ENCODE results near the gene ZNF74.
"Not testable (repeated sequence)": the region's sequence is repeated elsewhere in the genome, so short reads cannot be mapped to it uniquely, and the experiment has no call there.

DNA sequence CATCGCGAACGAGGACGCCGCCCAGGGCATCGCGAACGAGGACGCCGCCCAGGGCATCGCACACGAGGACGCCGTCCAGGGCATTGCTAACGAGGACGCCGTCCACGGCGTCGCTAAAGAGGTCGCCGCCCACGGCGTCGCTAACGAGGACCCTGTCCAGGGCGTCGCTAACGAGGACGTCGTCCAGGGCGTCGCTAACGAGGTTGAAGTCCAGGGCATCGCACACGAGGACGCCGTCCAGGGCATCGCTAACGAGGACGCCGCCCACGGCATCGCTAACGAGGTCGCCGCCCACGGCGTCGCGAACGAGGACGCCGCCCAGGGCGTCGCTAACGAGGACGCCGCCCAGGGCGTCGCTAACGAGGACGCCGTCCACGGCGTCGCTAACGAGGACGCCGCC lies 36.0 kb upstream of the ZNF74 start:
- not testable (repeated sequence) for TF ChIP-seq CTCF (IDR thresholded peaks at IDR 0.05); EZH2 (IDR thresholded peaks at IDR 0.05; ENCODE audit: borderline replicate concordance, insufficient read depth, low read depth, low read length, poor library complexity, severe bottlenecking)

Data from B cell (primary cell).